AG09309 (cell line): ENCODE data around the gene PROSER3.

Experiments
- DNase-seq: peaks from one replicate; pipeline ENCODE4 v3.0.0-alpha.2; 2010; ENCODE audit warnings: low read depth
- H3K4me3 ChIP-seq: 2 replicates; pipeline ENCODE4 v1.5.1; 2011; ENCODE audit warnings: mild to moderate bottlenecking, low read depth, low read length, moderate library complexity; ENCODE audit not compliant: control insufficient read depth
- CTCF ChIP-seq: IDR thresholded peaks from 2 replicates; pipeline ENCODE4 v1.5.1; 2011; ENCODE audit warnings: mild to moderate bottlenecking, low read depth, low read length, inconsistent platforms; ENCODE audit not compliant: insufficient read depth, control insufficient read depth; ENCODE audit errors: missing control alignments

PROSER3 gene

GRCh38 chr19:35813043-35813890 lies 55.3 kb downstream of the PROSER3 start:
- no peak for TF ChIP-seq CTCF
- DNase-seq, result no peak
- no peak overlapping the region for H3K4me3 ChIP-seq

- no peak overlapping the region for H3K4me3 ChIP-seq
- TF ChIP-seq CTCF, result no peak
- DNase-seq, result no peak
Measured at GRCh38 chr19:35816262-35816661, 58.3 kb downstream of the PROSER3 start.

GRCh38 chr19:35816846-35817245 lies 58.9 kb downstream of the PROSER3 start:
- TF ChIP-seq CTCF, result no peak
- H3K4me3 ChIP-seq, result no peak overlapping the region
- DNase-seq, result no peak

GRCh38 chr19:35818445-35818844 lies 60.5 kb downstream of the PROSER3 start:
- H3K4me3 ChIP-seq, result no peak overlapping the region
- no peak for DNase-seq
- no peak for TF ChIP-seq CTCF
